Chondrocyte (in vitro differentiated cells): ENCODE results near the gene PDZD2. TPM values are rescaled to one million over a fixed set of nuclear protein-coding genes. Genes with fewer than 3 reads are reported as not detected.

ENCODE experiments used
- DNase-seq: peaks from one replicate; pipeline ENCODE4 v3.0.0; 2021; ENCODE audit warnings: mixed read lengths, low spot score
- H3K27ac Mint-ChIP-seq: one replicate; pipeline ENCODE4 v1.8.0; 2021; ENCODE audit warnings: mild to moderate bottlenecking, moderate library complexity, mixed read lengths; ENCODE audit not compliant: unreplicated experiment
- H3K27me3 Mint-ChIP-seq: 2 replicates; pipeline ENCODE4 v1.8.0; 2021; ENCODE audit warnings: low read depth, mixed read lengths
- H3K36me3 Mint-ChIP-seq: 2 replicates; pipeline ENCODE4 v1.8.0; 2021; ENCODE audit warnings: low read depth, mixed read lengths
- H3K4me1 Mint-ChIP-seq: 2 replicates; pipeline ENCODE4 v1.8.0; 2021; ENCODE audit warnings: low read depth, mild to moderate bottlenecking, mixed read lengths
- H3K4me3 Mint-ChIP-seq: one replicate; pipeline ENCODE4 v1.8.0; 2021; ENCODE audit warnings: mild to moderate bottlenecking, moderate library complexity, mixed read lengths; ENCODE audit not compliant: unreplicated experiment
- H3K9me3 Mint-ChIP-seq: 2 replicates; pipeline ENCODE4 v1.8.0; 2021; ENCODE audit warnings: low read depth, mixed read lengths
- CTCF ChIP-seq: fragments of 200-600 bp; sonication (generic); IDR thresholded peaks from 2 replicates; pipeline ENCODE4 v1.5.0; 2021; ENCODE audit warnings: antibody characterized with exemption, mild to moderate bottlenecking, moderate library complexity
- total RNA-seq: library from RNA; stranded (reverse); gene quantifications from 3 replicates; pipeline ENCODE4 v1.2.1, GENCODE V29; 2021

Gene PDZD2
- total RNA-seq, 1 donor from 2014 or later, result 30.9 TPM

- H3K27me3 Mint-ChIP-seq, result no peaks in the 10 kb centered on the region
- H3K4me3 Mint-ChIP-seq, result no peak overlapping the region
- peak overlapping the region; percentile 30 for H3K27ac Mint-ChIP-seq
- TF ChIP-seq CTCF, result no peak
- H3K9me3 Mint-ChIP-seq, result no peaks in the 10 kb centered on the region
- peaks cover 40% of the 10 kb centered on the region for H3K4me1 Mint-ChIP-seq
- no peak for DNase-seq
- H3K36me3 Mint-ChIP-seq, result peaks cover 25% of the 10 kb centered on the region
These were observed 458.1 kb downstream of the PDZD2 start for GRCh38 chr5:32096891-32097595.

GRCh38 chr5:32098291-32098690, 459.4 kb downstream of the PDZD2 start:
- no peak overlapping the region for H3K4me3 Mint-ChIP-seq
- no peak for DNase-seq
- no peaks in the 10 kb centered on the region for H3K27me3 Mint-ChIP-seq
- H3K9me3 Mint-ChIP-seq, result no peaks in the 10 kb centered on the region
- no peak overlapping the region for H3K27ac Mint-ChIP-seq
- no peak for TF ChIP-seq CTCF
- peaks cover 30% of the 10 kb centered on the region for H3K36me3 Mint-ChIP-seq
- H3K4me1 Mint-ChIP-seq, result peaks cover 35% of the 10 kb centered on the region

GRCh38 chr5:32098890-32099310, 460.0 kb downstream of the PDZD2 start:
- Mint-ChIP-seq H3K27me3 (no peaks in the 10 kb centered on the region), H3K36me3 (peaks cover 32% of the 10 kb centered on the region), H3K4me3 (no peak overlapping the region), H3K9me3 (no peaks in the 10 kb centered on the region), H3K4me1 (peaks cover 33% of the 10 kb centered on the region), H3K27ac (peak overlapping the region; percentile 37)
- no peak for TF ChIP-seq CTCF
- no peak for DNase-seq

- Mint-ChIP-seq H3K4me3 (no peak overlapping the region), H3K27me3 (no peaks in the 10 kb centered on the region), H3K9me3 (no peaks in the 10 kb centered on the region), H3K4me1 (peaks cover 33% of the 10 kb centered on the region), H3K36me3 (peaks cover 33% of the 10 kb centered on the region), H3K27ac (peak overlapping the region; percentile 37)
- TF ChIP-seq CTCF, result no peak
- no peak for DNase-seq
These were observed 460.6 kb downstream of the PDZD2 start for GRCh38 chr5:32099486-32100035.

- H3K9me3 Mint-ChIP-seq, result no peaks in the 10 kb centered on the region
- peaks cover 27% of the 10 kb centered on the region for H3K4me1 Mint-ChIP-seq
- no peak for DNase-seq
- TF ChIP-seq CTCF, result no peak
- H3K27me3 Mint-ChIP-seq, result no peaks in the 10 kb centered on the region
- H3K4me3 Mint-ChIP-seq, result no peak overlapping the region
- peaks cover 36% of the 10 kb centered on the region for H3K36me3 Mint-ChIP-seq
- H3K27ac Mint-ChIP-seq, result peak overlapping the region; percentile 41
These were observed 461.3 kb downstream of the PDZD2 start for GRCh38 chr5:32100230-32100629.
